IPS-20b (cell line): ENCODE data around the gene SLC9A9.

Experiments
- H3K27ac ChIP-seq: one replicate; pipeline ENCODE4 v1.5.1; 2013; ENCODE audit warnings: low read length
- H3K27me3 ChIP-seq: 2 replicates; pipeline ENCODE4 v1.6.1; 2013; ENCODE audit warnings: mild to moderate bottlenecking, low read length, inconsistent platforms; ENCODE audit not compliant: insufficient read depth
- H3K36me3 ChIP-seq: 2 replicates; pipeline ENCODE4 v1.6.1; 2013; ENCODE audit warnings: low read depth, mild to moderate bottlenecking, inconsistent platforms, low read length, moderate library complexity; ENCODE audit not compliant: insufficient read depth
- H3K4me1 ChIP-seq: 2 replicates; pipeline ENCODE4 v1.6.1; 2013; ENCODE audit warnings: mild to moderate bottlenecking, control low read depth, inconsistent platforms, low read length, moderate library complexity; ENCODE audit not compliant: insufficient read depth
- H3K4me3 ChIP-seq: 2 replicates; pipeline ENCODE4 v1.5.1; 2013; ENCODE audit warnings: mild to moderate bottlenecking, low read length, inconsistent platforms
- H3K9ac ChIP-seq: 2 replicates; pipeline ENCODE4 v1.6.1; 2013; ENCODE audit warnings: low read depth, mild to moderate bottlenecking, inconsistent platforms, low read length, moderate library complexity
- H3K9me3 ChIP-seq: 2 replicates; pipeline ENCODE4 v1.6.1; 2013; ENCODE audit warnings: mild to moderate bottlenecking, low read depth, low read length, inconsistent platforms; ENCODE audit not compliant: insufficient read depth

SLC9A9 gene

DNA sequence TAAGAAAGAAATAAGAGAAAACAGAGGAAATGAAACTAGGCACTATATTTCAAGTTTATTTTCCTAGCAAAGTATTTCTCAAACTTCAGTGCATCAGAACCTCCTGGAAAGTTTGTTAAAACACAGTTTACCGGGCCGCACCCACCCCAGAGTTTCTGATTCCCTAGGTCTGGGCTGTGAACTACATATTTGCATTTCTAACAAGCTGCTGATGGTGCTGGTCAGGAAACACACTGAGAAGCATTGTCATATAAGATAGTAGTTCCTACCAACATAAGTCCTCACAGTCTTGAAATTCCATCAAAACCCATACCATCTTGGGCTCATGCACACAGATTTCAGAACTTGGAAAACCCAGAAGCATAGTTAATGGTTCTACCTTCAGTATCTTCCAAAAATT lies 8.3 kb downstream of the SLC9A9 start:
- no peak overlapping the region for H3K9ac ChIP-seq
- peaks cover 11% of the 10 kb centered on the region for H3K4me1 ChIP-seq
- H3K27me3 ChIP-seq, result no peaks in the 10 kb centered on the region
- no peaks in the 10 kb centered on the region for H3K36me3 ChIP-seq
- H3K4me3 ChIP-seq, result peak overlapping the region; percentile 11; the same call in 1 of the 2 replicates
- no peaks in the 10 kb centered on the region for H3K9me3 ChIP-seq
- no peak overlapping the region for H3K27ac ChIP-seq

DNA sequence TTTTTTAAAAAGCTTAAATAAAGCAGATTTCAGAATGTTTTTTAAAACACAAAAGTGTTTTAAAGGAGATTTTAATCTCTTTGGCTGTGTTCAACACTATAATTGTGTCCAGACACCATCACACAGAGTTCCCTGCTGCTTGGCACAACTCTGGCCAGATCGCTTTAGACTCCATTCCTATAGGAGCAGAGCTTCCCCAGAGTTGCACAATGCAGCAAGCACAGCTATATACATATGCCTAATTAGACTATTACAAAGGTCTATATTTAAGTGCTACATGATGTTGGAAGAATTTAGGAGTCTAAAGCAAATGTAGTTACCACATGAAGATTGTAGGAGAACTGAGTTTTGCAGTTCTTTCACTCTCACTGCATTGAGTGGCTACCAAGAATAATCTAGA lies 11.2 kb downstream of the SLC9A9 start:
- no peaks in the 10 kb centered on the region for H3K9me3 ChIP-seq
- H3K9ac ChIP-seq, result no peak overlapping the region
- no peak overlapping the region for H3K4me3 ChIP-seq
- no peaks in the 10 kb centered on the region for H3K27me3 ChIP-seq
- no peak overlapping the region for H3K27ac ChIP-seq
- no peaks in the 10 kb centered on the region for H3K36me3 ChIP-seq
- H3K4me1 ChIP-seq, result peaks cover 11% of the 10 kb centered on the region

DNA sequence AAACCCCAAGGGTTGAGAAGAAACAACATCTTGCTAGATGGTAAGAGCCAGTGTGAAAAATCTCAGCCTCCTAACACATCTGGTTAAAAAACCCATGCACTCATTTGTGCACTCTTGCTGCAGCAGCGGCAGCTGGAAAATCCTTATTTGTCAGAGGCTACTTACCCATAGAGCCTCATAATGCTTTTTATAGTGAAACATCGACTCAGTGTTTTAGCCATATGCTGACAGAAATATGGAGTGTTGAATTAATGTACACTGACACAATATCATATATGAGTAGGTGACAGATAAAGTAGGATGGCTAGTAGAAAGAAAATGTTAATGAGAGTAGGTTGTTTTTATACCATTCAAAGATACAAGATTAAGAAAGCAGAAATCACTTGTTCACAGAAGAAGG lies 13.0 kb downstream of the SLC9A9 start:
- Histone ChIP-seq H3K27ac (no peak overlapping the region), H3K9ac (no peak overlapping the region), H3K27me3 (no peaks in the 10 kb centered on the region), H3K4me1 (peaks cover 6% of the 10 kb centered on the region), H3K36me3 (no peaks in the 10 kb centered on the region), H3K9me3 (no peaks in the 10 kb centered on the region), H3K4me3 (no peak overlapping the region)

DNA sequence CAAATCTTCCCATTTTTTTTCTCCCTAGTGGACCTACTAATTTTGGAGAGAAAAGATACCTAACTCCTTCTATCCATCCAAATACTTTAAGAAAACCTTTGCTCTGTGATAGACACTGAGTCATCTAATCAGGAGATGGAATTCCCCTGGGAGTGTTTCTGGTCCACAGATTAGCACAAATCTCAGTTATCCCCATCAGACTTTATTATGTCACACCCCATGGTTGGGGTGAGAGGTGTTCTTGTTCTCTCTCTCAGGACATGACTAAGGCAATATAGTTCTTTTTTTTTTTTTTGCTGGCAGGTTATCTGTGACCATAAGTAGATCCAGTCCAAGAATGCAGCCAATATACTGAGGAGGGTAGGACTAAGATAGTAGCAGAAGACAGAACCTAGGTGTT lies 15.8 kb downstream of the SLC9A9 start:
- Histone ChIP-seq H3K4me3 (no peak overlapping the region), H3K27ac (no peak overlapping the region), H3K9me3 (no peaks in the 10 kb centered on the region), H3K27me3 (no peaks in the 10 kb centered on the region), H3K36me3 (no peaks in the 10 kb centered on the region), H3K4me1 (no peaks in the 10 kb centered on the region), H3K9ac (no peak overlapping the region)

DNA sequence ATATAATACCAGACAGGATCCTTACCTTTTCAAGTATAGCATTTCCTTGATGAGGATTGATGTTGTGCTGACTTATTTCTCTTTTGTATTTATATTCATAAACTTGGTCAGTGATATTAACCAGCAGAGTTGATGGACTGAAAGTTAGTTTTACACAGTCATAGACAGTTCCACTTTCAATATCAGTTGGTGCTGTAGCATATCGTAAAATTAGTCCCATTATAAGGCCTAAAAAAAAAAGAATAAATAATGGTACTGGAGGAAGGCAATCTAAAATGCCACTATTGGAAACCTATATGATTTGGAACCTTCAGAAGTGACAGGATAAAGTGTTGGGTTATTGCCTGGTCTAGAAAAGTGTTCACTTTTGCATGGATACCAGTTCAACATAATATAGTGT lies 16.3 kb downstream of the SLC9A9 start:
- no peak overlapping the region for H3K9ac ChIP-seq
- H3K27me3 ChIP-seq, result no peaks in the 10 kb centered on the region
- H3K36me3 ChIP-seq, result no peaks in the 10 kb centered on the region
- H3K4me3 ChIP-seq, result no peak overlapping the region
- no peaks in the 10 kb centered on the region for H3K4me1 ChIP-seq
- no peaks in the 10 kb centered on the region for H3K9me3 ChIP-seq
- H3K27ac ChIP-seq, result no peak overlapping the region

DNA sequence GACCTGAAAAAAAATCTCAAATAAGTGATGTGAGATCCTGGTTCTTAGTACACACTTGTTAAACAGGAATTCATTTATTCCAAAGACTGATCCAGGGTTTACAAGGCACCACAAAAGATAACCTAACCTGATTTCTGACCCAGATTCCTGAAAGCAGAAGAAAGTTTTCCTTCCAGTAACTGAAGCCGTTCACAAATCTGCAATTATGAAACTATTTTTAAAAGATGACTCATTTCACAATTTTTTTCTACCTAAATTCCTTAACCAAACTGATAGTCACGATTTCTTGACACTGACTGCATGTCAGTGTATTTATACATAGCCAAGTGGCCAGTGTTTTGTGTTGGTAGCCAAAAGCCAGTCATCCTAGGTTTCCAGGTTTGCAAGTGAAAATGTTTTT lies 17.1 kb downstream of the SLC9A9 start:
- no peak overlapping the region for H3K4me3 ChIP-seq
- H3K36me3 ChIP-seq, result no peaks in the 10 kb centered on the region
- no peaks in the 10 kb centered on the region for H3K9me3 ChIP-seq
- H3K27ac ChIP-seq, result no peak overlapping the region
- H3K4me1 ChIP-seq, result no peaks in the 10 kb centered on the region
- no peak overlapping the region for H3K9ac ChIP-seq
- no peaks in the 10 kb centered on the region for H3K27me3 ChIP-seq

DNA sequence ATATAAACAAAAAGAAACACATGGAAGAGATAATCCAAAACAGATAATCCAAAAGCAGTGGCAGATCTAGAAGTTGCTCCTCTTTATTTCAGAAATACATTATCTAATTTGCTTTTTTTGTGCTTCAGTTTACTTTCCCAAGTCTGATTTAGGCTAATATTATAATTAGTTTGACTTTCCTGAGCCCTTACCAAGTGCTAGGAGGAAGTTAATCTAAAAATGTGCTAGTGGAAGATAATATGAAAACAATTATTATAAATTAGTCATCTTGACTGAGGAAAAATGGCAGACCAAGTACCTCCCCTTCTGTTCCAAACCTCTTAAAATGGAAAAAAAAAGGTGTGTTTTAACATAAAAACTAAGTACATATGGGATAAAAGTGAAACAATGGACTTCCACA lies 17.5 kb downstream of the SLC9A9 start:
- Histone ChIP-seq H3K9me3 (no peaks in the 10 kb centered on the region), H3K27ac (no peak overlapping the region), H3K36me3 (no peaks in the 10 kb centered on the region), H3K4me3 (no peak overlapping the region), H3K27me3 (no peaks in the 10 kb centered on the region), H3K9ac (no peak overlapping the region), H3K4me1 (no peaks in the 10 kb centered on the region)

DNA sequence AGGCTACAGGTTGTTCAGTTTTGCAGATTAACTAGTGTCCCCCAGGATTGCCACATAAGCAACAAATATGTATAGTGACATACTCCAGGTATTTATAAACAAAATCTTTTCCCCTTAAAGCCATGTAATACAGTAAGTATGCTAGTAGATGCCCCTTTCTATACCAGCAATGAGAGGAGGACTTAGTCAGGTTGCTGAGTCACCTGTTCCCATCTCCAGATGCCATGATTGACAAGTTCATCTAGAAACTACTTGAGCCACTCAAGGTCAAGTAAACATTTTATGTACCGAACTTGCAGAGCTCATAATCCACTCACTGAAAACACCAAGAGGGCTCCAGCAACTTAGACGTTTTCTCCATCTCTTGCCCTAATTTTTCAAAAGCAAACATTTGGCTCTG lies 18.2 kb downstream of the SLC9A9 start:
- H3K4me1 ChIP-seq, result no peaks in the 10 kb centered on the region
- no peaks in the 10 kb centered on the region for H3K27me3 ChIP-seq
- no peaks in the 10 kb centered on the region for H3K36me3 ChIP-seq
- no peak overlapping the region for H3K4me3 ChIP-seq
- H3K27ac ChIP-seq, result no peak overlapping the region
- H3K9ac ChIP-seq, result no peak overlapping the region
- no peaks in the 10 kb centered on the region for H3K9me3 ChIP-seq

DNA sequence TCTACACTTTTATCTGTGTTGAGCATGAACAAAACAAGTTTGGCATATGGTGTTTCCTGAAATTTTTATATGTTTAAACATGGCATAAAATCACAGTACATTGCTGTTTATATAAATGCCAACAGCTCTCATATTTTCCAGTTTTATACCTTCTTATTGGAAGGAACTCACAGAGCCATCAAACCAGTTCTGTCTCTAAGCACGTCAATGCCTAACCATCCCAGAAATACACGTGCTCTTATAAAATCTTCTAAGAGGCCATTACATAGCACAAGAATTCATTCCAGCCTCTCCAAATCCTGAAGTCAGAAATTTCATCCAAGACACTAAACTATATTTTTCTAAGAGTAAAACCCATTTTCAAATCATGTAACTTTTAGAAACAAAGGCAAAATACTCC lies 20.8 kb downstream of the SLC9A9 start:
- Histone ChIP-seq H3K4me1 (no peaks in the 10 kb centered on the region), H3K4me3 (no peak overlapping the region), H3K9me3 (no peaks in the 10 kb centered on the region), H3K36me3 (no peaks in the 10 kb centered on the region), H3K9ac (no peak overlapping the region), H3K27me3 (no peaks in the 10 kb centered on the region), H3K27ac (no peak overlapping the region)

DNA sequence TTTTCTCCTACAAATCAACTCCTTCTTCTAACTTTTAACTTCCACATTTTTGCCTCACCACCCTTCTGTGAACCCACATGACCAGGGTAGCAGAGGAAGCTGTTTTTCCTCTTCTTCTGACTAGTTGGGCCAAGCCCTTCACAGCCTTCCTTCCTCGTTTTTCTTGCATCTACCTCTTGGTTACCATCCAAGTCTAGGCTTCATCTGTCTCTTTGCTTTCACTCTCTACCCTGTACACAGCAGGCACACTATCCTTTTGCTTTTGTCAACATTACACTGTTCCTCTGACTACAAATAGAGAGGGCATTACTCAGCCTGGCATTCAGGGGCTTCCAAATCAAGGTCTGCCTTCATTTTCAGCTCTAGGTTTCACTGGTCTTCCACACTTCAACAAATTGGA lies 22.0 kb downstream of the SLC9A9 start:
- no peak overlapping the region for H3K27ac ChIP-seq
- H3K4me3 ChIP-seq, result no peak overlapping the region
- no peaks in the 10 kb centered on the region for H3K9me3 ChIP-seq
- no peaks in the 10 kb centered on the region for H3K4me1 ChIP-seq
- no peak overlapping the region for H3K9ac ChIP-seq
- H3K36me3 ChIP-seq, result no peaks in the 10 kb centered on the region
- no peaks in the 10 kb centered on the region for H3K27me3 ChIP-seq

DNA sequence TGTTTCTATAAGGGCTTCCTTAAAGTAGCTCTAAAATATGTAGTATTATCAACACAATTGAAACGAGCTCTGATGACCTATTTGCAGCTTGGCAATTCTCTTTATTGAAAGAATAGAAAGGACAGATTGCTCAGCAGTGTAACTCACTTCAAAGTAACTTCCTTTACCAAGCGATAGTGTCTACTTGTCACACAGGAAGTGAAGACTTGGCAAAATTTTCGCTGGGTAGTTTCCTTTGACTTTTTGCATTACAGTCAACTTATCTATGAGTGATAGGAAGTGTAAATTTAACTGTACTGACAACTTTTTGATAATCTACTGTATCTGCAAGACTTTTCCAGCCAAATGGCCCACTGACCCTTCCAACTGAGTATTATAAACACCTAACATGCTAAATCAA lies 22.8 kb downstream of the SLC9A9 start:
- H3K9ac ChIP-seq, result no peak overlapping the region
- H3K27ac ChIP-seq, result no peak overlapping the region
- H3K9me3 ChIP-seq, result no peaks in the 10 kb centered on the region
- H3K27me3 ChIP-seq, result no peaks in the 10 kb centered on the region
- no peaks in the 10 kb centered on the region for H3K4me1 ChIP-seq
- H3K4me3 ChIP-seq, result no peak overlapping the region
- no peaks in the 10 kb centered on the region for H3K36me3 ChIP-seq

DNA sequence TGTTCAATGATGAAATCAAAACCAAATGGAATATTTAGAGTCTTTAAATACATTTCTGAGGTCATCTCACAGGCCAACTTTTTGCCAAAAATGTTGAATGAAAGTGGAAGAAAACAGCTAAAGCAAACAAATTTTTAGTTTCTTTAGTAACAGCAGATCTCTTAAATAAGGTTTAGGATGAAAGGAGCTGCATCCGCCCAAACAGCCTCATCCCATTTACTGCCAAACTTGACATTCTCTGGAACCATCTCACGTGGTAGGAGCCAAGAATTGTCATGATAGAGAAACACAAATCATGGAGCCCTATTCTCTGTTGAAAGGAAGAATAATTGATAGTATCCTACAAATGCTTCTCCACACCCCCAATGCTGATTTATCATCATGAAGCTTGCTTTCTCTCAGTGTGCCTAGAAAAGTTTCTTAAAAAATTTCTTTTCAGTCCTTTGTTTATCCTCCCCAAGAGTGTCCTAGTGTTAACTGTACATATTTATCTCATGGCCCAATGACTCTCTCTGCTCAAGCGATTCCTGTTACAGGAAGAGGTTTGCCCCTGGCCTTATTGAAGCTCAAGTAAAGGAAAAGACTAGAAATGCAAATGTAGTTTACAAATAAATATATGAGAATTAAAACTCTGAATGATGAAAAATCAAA lies 23.4 kb downstream of the SLC9A9 start:
- H3K9ac ChIP-seq, result no peak overlapping the region

More for the DNA sequence above, 23.4 kb downstream of the SLC9A9 start:
- H3K4me1 ChIP-seq, result no peaks in the 10 kb centered on the region
- H3K36me3 ChIP-seq, result no peaks in the 10 kb centered on the region
- H3K27ac ChIP-seq, result no peak overlapping the region
- H3K9me3 ChIP-seq, result no peaks in the 10 kb centered on the region
- H3K27me3 ChIP-seq, result no peaks in the 10 kb centered on the region
- no peak overlapping the region for H3K4me3 ChIP-seq
